G401 (cell line): ENCODE measurements around the gene DLX2. TPM values are rescaled to one million over a fixed set of nuclear protein-coding genes. Genes with fewer than 3 reads are reported as not detected.

Source experiments
- DNase-seq: peaks from one replicate; pipeline ENCODE4 v3.0.0-alpha.2; 2015; ENCODE audit warnings: low spot score
- in situ Hi-C: cut with HindIII; loops from 2 replicates; pipeline ENCODE4 v1.10.0; 2016; ENCODE audit warnings: low sequenced_read_pairs, mixed read lengths
- total RNA-seq: library from RNA; depleted of rRNA; stranded (reverse); fragments of >200 nt; shearing (Covaris generic); gene quantifications from 2 replicates; pipeline ENCODE4 v1.2.3, GENCODE V29; 2014

DLX2 gene
- total RNA-seq, 1 experiment from 2014 or later, result 5.3 TPM

DNA sequence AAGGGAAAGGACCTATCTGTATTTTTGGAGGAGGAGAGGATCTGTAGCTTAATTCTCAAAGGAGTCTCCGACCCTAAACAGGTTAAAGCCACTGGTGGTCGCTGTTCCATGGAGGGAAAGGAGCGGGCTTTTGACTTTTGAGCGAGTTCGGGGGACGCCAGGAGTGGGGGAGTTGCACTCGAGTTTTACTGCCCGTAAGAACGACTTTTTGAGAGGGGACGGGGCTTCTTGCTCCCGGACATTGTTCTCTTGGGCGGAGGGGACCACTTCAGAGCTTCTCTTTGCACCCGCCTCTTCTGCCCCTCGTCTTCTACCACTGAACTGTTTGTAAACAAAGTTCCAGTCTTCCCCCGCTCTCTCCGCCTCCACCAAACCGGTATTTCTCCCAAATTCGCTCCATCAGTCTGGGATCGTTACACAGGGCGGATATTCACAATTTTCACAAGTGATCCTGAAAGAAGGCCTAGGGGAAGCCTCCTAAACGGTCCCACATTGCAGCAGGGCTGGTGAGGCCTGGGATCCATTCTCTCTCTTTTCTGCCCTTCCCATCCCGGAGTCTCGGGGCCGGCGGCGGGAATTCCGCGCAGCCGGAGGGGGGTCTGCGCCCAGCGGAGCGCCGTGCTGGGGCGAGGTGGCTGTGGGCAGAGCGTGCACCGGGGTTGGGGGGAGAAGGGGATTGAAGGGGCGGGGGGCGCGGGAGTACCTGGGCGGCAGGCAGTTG, 6.6 kb downstream of the DLX2 start:
- in situ Hi-C loops, result no loop called here
- DNase-seq, result no peak

DNA sequence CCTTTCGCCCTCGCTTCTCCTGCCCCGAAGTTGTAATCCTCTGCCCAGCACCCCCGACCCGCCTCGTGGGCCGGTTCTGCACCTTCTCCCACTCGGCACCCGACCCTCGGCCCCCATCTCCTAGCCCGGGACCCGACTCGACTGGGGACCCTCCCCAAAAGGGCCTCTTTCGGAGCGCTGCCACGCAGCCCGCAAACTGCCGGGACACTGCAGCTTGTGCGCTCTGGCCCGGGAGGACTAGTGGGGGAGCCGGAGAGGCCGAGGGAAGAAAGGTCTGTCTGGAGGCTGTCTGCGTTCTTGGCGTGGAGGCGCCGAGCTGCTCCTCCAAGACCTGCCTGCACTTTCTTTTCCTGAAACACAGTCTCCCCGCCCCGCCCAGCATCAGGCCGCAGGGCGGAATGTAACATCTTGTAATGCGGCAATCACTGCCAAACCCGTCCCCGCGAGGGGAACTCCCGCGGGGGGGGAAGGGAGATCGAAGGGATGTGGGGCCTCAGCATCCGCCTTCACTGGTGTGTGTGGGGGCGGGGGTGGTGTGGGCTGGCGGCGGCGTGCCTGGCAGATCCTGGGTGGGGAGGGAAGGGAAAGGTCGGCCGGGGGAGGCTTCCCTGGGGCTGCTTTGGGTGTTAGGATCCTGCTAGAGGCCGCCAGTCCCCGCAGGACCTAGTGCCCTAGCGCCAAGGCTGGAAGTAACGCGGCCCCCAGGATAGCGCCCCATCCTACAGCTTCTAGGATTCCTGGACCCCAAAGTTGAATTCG, 7.4 kb downstream of the DLX2 start:
- in situ Hi-C loops, result no loop called here
- peak; percentile 54 for DNase-seq

DNA sequence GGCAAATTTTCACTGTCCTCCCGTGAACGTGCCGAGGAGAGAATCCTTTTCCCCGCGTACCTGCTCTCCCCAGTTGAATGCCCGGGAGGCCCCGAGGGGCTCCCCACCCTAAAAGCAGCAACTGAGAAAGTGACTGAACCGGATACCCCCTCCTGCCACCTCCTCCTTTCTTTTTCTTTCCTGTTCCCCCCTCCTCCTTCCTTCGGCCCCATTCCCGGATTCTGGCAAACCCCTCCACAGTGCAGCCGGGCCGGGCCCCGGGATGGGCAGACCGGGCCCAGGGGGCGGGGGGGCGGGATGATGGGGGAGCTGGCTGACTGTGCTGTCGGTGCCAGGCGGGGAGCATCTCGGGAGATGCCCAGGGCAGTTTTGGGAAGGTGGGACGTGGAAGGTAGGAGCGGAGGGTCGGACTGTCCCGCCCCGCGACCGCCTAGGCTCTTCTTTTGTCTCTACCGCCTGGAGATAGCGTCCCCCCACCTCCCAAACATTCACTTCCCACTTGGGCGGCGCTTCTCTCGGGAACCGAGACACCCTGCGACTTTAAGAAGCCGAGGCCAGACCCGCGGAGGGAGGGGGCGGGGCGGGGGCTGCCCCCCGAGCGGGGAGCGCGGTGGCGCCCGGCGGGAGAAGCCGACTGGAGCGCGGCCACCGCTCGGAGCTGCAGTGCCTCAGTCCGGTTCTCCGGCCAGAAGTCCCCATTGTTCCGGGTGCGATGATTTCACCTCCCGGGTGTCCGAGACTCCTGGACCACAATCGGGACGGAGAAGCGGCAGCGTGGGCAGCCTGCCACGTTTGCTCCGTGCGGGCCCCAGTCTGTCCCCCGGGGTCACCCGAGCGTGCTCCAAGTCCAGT, 8.2 kb downstream of the DLX2 start:
- no peak for DNase-seq
- in situ Hi-C loops, result no loop called here

DNA sequence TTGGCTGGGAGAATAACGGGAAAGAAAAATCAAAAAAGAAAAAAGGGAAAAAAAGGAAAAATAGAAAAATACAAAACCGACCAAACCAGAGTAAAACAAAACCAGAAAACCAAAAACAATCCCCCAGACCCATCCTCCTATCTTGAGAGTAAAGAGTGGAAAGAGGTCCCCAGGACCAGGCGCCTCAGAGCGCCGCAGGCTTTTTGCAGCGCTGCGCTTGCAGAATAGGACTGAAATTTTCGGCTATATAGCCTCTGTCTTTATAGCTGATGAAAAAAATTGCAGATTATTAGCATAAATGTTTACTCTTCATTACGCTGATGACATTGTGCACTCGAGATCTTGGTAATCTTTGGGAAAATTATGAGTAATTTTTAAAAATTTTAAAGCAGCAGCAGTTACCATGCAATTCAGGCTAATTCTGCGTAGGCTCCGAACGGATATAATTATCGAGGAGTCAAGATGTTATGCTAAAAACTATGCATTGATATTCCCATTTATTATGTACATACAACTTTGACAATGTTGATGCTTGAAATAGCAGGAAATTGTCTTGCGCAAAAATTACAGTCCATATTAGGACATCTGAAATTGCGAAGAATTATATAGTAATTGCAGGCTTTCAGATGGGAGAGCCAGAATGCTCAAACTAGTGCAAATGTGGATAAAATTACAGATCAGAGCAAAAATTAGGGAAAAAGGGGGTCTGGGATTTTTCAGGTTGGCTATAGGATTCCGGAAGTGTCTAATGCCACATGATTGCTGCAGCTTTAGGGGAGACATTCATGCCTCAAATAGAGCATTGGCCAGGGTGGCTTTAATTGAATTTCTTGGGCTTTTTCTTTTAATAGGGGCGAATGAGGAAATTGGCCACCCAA, 9.0 kb downstream of the DLX2 start:
- in situ Hi-C loops, result no loop called here
- DNase-seq, result no peak

DNA sequence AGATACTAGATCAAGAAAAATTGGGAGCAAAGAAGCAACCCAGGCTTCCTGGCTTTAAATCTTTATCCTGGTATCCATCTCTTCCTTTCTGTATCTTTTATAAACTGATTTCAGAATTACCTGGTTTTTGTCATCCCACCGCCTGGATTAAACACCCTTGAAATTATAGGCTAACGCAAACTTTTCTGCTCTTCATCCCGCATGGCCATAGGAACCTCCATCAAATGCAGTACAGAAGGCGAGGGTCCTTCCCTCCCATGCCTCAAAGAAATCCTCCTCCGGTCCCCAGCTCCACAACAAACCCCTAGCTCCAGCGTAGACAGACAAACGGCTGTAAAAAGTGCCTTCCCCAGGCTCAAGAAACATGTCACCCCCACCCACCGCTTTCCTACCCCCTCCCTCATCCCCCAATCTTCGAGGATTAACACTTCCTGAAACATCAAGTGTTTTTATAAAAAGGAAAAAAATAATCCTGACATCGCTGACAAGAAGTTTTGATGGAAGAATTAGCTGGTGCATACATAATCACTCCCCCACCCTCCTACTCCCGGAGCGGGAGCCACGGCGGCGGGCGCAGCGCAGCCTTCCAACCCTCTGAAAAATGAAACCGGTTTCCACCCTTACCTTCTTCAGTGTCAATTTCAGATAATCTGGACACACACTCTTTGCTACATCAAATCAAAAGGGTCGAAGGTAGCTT, 9.8 kb downstream of the DLX2 start:
- in situ Hi-C loops, result no loop called here
- DNase-seq, result no peak

DNA sequence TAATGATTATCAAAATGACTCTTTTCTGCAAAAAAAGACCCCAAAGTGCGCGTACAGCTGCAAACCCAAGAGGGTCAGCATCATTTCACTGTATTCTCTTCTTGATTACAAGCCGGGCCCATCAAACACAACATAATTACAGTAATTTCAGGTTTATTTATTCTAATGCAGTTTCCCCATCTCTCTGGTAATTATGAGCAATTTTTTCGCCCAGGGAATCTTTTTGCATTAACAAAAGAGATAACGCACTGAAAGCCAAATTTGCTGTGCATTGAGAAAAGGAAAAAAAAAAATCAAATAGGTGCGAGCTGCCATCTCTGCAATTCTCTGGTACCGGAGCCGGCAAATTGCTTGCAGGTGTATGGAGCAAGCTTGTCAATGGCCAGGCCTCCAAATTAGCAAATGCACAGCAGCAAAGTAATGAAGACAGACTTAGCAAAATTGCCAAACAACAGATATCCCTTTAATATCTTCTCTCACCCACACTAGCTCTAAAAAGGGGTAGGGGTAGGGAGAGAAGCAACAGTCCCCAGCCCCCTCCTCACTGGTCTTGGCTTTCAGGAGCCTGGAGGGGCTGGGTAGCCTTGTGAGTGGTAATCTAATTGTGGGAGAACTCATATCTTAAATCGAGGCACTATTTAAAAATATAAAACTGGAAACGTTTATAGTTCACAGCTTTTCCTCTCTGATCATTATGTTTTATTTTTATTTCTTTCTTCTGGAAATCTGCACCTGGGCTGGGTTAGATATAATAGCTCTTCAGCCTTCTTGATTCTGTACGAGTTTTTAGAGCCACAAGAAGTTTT, 10.7 kb downstream of the DLX2 start:
- in situ Hi-C loops, result no loop called here
- DNase-seq, result no peak

DNA sequence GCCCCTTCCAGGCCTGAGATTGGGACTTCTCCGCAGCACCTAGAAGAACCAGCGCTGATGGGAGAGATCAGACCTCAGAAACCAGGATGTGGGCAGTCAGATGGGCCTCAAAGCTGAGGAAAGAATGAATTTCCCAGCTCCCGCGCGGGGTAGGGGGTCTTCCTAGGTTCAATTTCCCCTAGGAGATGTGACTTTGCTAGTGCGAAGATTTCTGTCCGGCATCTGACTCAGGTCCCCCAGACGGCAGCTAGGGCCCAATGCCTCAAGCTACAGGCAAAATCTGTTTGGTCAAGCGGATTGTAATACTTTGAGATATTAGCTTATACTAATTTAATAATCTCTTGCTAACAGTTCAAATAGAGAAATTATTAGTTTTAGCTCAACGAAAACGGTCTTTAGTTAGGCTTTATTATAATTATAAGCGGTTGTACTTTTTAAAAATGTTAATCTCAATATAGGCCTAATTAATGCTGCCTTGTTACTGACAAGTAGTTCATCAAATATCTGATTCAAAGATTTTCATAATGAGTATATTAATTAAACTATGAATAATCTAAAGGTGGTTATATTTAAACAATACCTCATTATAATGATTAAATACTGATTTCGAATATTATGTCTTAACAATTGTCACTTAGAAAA, 11.6 kb downstream of the DLX2 start:
- no peak for DNase-seq
- in situ Hi-C loops, result no loop called here

DNA sequence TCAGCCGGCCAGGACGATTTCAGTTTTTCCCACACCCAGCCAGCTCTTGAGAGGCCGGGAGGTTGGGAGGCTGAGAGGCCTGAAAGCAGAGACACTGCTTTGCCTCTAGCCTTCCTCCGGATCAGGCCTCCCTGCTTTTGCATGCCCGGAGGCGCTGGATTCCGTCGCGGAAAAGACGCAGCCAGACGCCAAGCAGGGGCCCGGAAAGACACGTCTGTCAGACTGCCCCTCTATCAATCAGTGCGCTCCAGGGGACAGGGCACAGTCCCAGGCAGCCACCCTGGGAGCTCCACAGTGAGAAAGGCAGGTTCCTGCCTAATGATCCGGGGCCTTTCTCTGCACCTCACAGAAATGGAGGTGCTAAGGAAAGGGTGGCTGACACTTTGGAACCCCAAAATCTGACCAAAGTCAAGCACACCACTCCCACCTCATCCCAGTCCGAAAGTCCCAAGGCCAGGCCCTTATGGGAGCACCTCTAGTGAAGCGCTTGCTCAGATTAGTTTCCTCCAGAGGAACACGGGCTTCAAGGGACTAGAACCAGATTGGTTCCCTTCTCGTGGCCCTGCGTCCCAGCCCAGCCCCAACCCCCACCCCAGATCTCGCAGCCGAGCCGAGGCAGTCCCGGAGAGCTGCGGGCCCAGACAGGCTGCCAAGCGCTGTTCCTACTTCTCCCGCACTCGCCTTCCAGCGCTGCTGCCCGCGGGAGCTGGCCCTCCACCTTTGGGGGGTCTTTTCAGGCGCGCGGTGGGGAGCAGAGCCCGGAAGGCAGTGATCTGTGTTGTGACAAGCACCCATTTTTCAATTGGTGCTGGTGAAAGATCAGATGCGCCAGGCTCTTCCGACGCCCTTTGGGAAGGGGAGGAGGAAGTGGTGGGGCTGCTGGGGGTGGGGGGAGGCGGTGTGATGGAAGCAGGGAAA, 12.4 kb downstream of the DLX2 start:
- in situ Hi-C loops, result no loop called here
- no peak for DNase-seq

DNA sequence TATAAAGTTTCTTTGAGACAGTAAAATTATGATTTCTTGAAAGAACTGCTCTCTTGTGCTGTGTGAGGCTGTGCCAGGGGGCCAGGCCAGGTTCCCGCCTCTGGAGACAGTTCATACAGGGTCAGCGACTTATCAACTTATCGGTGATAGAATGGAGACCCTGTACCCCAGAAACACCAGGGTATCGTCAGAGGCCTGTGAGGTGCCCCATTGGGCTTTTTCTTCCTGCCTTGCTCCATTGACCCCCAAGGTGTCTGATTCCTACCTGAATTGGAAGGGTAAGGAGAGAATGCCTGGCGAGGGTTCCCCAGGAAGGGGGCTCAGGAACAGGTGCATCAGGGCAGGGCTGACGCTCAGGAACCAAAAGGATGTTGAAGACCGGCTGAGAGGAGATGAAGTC, 13.1 kb downstream of the DLX2 start:
- in situ Hi-C loops, result no loop called here
- DNase-seq, result no peak

DNA sequence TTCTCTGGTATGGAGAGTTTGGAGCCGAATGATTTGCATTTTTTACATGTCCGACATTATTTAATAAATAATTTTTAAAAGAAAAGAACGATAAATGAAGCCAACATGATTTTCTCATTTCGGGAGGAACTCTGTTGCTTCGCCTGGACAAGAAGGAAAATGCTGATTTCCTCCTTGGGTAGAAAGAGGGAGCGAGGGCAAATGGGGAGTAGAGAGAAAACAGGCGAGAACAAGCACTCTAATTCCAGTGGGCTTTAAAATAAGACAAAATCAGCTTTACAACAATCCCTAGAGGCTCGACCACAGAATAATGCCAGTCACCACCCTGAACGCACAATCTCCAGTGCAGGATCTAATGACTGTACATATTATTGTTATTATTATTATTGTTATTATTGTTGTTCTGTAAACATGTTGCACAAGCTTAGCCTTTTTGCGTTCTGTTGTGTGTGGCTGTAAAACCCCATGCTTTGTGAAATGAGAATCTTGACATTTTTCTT, 13.6 kb downstream of the DLX2 start:
- in situ Hi-C loops, result no loop called here
- no peak for DNase-seq

DNA sequence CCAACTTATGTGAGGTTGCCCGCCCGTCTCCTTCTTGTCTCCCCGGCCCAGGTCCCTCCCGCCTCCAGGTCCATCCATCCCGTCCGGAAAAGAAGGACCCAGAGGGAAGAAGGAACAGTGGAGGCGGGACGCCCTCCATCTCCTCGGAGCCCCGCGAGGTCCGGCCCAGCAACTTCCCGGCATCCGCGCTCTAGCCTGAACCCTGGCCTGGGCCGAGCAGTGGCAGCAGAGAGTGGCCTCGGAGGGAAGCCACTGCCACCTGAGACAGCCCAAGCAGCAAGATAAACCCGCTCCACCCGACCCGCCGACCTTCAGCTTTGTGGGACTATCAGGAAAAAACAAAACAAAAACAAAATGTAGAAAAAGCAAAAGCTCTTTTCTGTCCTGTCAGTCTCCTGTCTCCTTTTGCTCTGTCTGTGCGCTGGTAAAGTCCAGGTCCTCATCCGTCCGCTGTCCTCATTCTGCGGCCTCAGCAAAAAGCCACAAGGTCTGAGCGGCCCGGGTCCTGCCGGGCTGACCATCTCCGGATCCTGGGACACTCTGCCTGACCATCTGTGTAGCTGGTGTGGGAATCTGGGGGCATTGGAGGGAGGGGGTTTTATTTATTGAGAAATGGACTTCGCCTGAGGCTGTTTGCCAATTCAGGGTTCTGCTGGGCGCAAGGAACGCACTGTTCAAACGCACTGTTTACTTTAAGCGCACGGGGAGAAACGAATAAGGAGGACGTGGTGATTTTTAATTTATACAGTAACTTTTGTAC, 14.3 kb downstream of the DLX2 start:
- peak; percentile 5 for DNase-seq
- in situ Hi-C loops, result no loop called here

DNA sequence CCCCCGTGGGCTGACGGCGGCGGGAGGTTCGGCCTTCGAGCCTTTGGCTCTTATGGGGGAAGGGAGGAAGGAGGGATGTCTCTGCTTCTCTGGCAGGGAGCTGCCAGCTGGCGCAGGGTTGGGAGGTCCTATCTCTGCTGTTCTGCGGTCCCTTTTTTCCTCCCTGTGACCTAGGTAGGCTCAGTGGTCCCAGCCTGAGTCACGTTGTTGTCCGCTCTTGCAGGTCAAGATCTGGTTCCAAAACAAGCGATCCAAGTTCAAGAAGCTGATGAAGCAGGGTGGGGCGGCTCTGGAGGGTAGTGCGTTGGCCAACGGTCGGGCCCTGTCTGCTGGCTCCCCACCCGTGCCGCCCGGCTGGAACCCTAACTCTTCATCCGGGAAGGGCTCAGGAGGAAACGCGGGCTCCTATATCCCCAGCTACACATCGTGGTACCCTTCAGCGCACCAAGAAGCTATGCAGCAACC, 14.9 kb downstream of the DLX2 start:
- DNase-seq, result no peak
- in situ Hi-C loops, result no loop called here

DNA sequence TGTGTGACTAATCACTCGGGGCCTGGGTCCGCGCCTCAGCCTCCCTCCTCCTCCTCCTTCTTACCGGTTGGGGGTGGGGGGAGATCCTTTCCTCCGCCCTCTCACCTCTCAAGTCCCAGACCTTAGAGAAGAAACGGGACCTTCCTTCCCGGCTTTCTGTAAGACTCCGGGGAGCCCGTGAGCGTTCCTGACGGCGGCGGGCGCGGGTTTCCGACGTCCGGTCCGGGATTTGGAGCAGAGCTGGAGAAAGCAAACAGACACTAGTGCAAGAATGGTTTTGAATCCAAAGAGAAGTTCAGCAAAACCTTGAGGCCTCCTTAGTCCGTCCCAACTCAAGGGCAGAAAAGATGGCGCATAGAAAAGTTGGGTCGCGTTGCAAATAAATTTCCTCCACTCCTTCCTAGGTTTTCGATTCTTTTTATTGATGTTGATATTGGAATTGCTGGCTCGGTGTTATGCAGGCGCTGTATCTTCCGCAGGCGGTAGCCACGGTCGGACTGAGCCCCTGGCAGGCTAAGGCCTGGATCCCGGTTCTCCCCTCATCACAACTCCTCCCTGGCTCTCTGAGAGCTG, 15.4 kb downstream of the DLX2 start:
- DNase-seq, result no peak
- in situ Hi-C loops, result no loop called here

DNA sequence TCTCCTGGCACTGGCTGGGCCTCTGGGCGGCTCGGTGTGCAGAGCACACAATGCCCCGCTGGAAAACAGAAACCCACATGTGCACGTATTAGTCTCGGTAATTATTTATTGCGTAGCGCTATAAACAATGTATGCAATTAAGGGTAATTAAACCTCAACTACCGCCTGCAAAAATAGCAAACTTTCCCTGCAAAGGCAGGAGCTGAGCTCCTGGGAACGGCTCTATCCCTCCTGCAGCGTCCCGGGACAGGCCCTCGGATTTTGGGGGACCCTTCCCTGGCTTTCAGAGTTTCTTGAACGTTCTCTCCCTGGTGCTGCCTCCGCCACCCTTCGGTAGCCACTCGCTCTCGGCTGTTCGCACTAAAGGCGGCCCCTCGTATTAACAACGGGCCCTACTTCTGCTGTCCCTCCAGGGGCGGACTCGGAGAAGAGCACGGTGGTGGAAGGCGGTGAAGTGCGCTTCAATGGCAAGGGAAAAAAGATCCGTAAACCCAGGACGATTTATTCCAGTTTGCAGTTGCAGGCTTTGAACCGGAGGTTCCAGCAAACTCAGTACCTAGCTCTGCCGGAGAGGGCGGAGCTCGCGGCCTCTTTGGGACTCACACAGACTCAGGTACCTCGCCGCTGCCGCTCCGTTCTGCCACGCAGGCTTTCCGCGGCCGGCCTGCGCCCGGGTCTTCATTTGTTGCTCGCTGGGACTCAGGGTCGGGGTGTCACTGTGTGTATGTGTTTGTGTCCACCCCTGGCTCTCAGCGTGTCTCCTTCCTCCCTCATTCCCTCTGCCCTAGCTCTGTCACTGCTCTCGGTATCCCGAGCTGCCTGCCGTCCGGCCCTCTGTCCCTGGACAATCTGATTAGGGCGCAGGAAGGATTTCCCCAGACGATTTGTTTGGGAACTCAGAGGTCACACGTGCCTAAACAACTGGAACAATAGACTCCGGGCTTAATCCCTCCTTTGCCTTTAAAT, 16.2 kb downstream of the DLX2 start:
- no peak for DNase-seq

More for the DNA sequence above, 16.2 kb downstream of the DLX2 start:
- in situ Hi-C loops, result no loop called here
